Ascending aorta (tissue), 2 donors: ENCODE results near the gene COPS2. TPM values are rescaled to one million over a fixed set of nuclear protein-coding genes. Genes with fewer than 3 reads are reported as not detected.
"Not testable (repeated sequence)": the region's sequence is repeated elsewhere in the genome, so short reads cannot be mapped to it uniquely, and the experiment has no call there.

Experiments used
- DNase-seq, 2 donors: peaks; one replicate each; pipeline ENCODE4 v3.0.0-alpha.2; 2019; ENCODE audit warnings: low spot score in 2 of 2
- H3K27ac ChIP-seq, 2 donors: fragments of 200-600 bp; sonication (generic); one replicate each; pipeline ENCODE4 v1.5.1; 2016 to 2017; ENCODE audit warnings: mild to moderate bottlenecking in 1 of 2
- H3K27me3 ChIP-seq: fragments of 200-600 bp; sonication (generic); one replicate; pipeline ENCODE4 v1.5.1; 2017
- H3K36me3 ChIP-seq, 2 donors: fragments of 200-600 bp; sonication (generic); one replicate each; pipeline ENCODE4 v1.5.1; 2016
- H3K4me1 ChIP-seq, 2 donors: fragments of 200-600 bp; sonication (generic); one replicate each; pipeline ENCODE4 v1.5.1; 2016 to 2017; ENCODE audit warnings: mild to moderate bottlenecking in 1 of 2
- H3K4me3 ChIP-seq, 2 donors: fragments of 200-600 bp; sonication (generic); one replicate each; pipeline ENCODE4 v1.5.1; 2016 to 2017; ENCODE audit warnings: mild to moderate bottlenecking in 1 of 2
- H3K9me3 ChIP-seq, 2 donors: fragments of 200-600 bp; sonication (generic); one replicate each; pipeline ENCODE4 v1.5.1; 2016
- intact Hi-C: fragments of 100-400 bp; cut with DNase I; formaldehyde crosslinking; loops from one replicate; pipeline ENCODE4 v1.15.1; 2023
- total RNA-seq: library from RNA; depleted of rRNA; stranded (reverse); fragments of >200 nt; gene quantifications from one replicate; pipeline ENCODE4 v1.1.0, GENCODE V29; 2016
- TF ChIP-seq, protein P1 (sequence below), 3 experiments: fragments of 200-600 bp in 2 of 3; fragments of 450-650 bp in 1 of 3; sonication (generic) in 2 of 3; IDR thresholded peaks; one replicate each; pipeline ENCODE4 v1.5.1; 2016 to 2019; ENCODE audit warnings: antibody characterized with exemption in 3 of 3, mild to moderate bottlenecking in 1 of 3, moderate library complexity in 1 of 3

Gene COPS2
- total RNA-seq, 1 donor from 2014 or later = 56.0 TPM

DNA sequence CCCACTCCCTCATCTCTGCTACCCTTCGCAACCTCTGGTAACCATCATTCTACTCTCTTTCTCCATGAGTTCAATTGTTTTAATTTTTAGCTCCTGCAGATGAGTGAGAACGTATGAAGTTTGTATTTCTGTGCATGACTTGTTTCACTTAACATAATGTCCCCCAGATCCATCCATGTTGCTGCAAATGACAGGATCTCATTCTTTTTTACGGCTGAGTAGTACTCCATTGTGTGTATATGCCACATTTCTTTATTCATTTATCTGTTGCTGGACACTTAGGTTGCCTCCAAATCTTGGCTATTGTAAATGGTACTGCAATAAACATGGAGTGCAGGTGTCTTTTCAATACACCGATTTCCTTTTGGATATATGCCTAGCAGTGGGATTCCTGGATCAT, 26.7 kb upstream of the COPS2 start:
- no peaks in the 10 kb centered on the region for H3K4me1 ChIP-seq
- no peaks in the 10 kb centered on the region for H3K36me3 ChIP-seq
- TF ChIP-seq, protein P1, sequence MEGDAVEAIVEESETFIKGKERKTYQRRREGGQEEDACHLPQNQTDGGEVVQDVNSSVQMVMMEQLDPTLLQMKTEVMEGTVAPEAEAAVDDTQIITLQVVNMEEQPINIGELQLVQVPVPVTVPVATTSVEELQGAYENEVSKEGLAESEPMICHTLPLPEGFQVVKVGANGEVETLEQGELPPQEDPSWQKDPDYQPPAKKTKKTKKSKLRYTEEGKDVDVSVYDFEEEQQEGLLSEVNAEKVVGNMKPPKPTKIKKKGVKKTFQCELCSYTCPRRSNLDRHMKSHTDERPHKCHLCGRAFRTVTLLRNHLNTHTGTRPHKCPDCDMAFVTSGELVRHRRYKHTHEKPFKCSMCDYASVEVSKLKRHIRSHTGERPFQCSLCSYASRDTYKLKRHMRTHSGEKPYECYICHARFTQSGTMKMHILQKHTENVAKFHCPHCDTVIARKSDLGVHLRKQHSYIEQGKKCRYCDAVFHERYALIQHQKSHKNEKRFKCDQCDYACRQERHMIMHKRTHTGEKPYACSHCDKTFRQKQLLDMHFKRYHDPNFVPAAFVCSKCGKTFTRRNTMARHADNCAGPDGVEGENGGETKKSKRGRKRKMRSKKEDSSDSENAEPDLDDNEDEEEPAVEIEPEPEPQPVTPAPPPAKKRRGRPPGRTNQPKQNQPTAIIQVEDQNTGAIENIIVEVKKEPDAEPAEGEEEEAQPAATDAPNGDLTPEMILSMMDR (IDR thresholded peaks at IDR 0.05) = no peak
- intact Hi-C loops = no loop called here
- no peaks in the 10 kb centered on the region for H3K27me3 ChIP-seq
- DNase-seq = no peak
- H3K4me3 ChIP-seq = no peak overlapping the region
- no peak overlapping the region for H3K27ac ChIP-seq
- no peaks in the 10 kb centered on the region for H3K9me3 ChIP-seq

DNA sequence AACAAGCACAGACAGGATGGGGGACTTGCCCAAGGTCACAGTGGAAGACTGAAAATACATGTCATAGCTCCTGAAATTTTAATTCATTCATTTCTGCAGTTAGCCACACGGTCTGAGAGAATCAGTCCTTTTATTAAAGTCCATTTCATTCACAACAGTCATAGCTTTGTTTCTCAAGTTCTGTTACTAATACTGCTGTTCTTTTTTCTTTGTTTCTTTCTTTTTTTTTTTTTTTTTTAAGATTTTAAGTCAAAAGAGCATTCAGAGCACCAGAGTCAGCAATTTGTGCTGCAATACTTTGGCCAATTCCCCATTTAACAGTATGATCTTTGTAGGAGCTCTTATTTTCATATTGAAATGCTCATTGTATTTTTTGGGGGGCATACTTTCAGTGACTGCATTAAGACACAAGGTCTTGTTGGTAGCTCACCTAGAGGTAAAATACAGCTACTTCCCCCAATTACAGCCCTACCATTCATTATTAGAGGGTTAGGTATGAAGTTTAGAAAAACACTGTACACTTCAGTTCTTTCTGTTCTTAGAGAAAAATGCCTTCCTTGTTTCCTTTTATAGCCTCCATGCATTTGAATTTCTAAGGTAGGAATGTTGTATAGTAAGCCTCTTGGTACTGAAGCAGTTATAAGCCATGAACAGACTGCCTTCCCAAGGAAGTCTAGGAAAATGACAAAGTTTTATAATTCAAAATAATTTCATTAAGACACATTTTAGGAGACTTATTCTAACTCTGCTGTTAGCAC, 24.2 kb upstream of the COPS2 start:
- no peaks in the 10 kb centered on the region for H3K4me1 ChIP-seq
- intact Hi-C loops = no loop called here
- no peaks in the 10 kb centered on the region for H3K36me3 ChIP-seq
- no peaks in the 10 kb centered on the region for H3K27me3 ChIP-seq
- H3K4me3 ChIP-seq = no peak overlapping the region
- no peaks in the 10 kb centered on the region for H3K9me3 ChIP-seq
- DNase-seq = no peak
- TF ChIP-seq, protein P1 (IDR thresholded peaks at IDR 0.05) = no peak
- no peak overlapping the region for H3K27ac ChIP-seq

DNA sequence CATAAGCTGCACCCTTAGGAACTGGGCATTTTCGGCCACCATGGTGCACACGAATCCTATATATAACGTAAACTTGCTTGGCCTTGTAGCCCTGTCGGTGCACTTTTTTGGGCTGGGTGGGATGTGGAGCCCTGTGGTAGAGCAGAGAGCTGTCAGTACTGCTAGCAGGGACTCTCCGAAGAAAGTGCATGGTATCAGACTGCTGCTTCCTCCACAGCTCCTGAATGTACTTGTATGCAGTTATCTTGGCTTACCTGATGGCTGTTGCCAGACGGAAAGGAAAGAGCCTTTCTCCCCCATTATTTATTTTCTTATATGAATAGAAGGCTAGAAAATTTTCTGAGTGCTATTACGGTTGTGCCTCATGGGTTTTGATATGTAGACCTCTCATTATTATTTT, 23.1 kb upstream of the COPS2 start:
- Histone ChIP-seq H3K9me3 (no peaks in the 10 kb centered on the region), H3K27ac (no peak overlapping the region), H3K4me1 (no peaks in the 10 kb centered on the region), H3K4me3 (no peak overlapping the region), H3K36me3 (no peaks in the 10 kb centered on the region), H3K27me3 (no peaks in the 10 kb centered on the region)
- TF ChIP-seq, protein P1 (IDR thresholded peaks at IDR 0.05) = no peak
- DNase-seq = no peak
- intact Hi-C loops = no loop called here

DNA sequence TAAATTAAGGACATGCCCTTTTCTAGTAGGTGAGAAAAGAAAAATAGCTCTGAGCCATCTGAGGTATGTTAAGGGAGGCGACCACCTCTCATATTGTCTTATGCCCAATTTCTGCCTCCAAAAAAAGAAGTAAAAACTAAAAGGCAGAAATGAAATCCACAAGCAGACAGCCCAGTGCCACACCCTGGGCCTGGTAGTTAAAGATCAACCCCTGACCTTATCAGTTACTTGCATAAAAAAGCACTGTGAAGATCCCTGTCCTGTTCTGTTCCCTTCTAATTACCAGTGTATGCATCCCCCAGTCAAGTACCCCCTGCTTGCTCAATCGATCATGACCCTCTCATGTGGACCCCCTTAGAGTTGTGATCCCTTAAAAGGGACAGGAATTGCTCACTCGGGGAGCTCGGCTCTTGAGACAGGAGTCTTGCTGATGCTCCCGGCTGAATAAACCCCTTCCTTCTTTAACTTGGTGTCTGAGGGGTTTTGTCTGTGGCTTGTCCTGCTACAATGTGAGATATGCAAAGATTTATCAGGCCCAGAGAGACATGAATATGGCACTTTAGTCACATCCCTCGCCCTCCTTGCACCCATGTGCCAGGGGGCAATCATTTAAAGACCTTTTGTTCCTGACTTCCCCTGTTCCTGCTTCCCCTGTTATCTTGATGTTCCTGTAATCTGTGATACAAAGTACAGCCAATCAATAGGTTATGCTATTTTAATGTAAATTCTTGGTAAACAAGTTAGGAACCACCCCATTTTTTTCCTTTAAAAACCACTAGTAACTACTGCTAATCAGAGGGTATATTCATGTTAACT, 20.4 kb upstream of the COPS2 start:
- H3K36me3 ChIP-seq, H3K9me3 ChIP-seq, H3K4me3 ChIP-seq, H3K27me3 ChIP-seq, intact Hi-C loops, DNase-seq, H3K27ac ChIP-seq, H3K4me1 ChIP-seq: not testable (repeated sequence)

DNA sequence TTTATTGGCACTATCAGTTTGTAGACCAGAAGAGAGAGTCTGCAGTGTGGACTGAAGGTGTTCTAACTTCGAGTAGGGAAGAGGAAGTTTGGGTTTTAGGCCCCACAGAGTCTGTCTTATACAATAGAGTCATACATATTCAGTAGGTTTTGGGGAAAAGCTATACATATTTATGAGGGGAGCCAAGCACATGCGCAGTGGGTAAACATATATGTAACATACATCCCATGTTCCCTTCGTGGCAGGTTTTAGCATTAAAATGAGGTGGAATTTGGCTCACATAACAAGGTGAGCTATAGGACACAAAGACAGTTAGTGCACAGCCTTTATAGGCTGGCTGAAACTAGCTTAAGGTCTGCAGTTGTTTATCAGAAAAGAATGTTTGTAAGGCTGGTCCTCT, 19.5 kb upstream of the COPS2 start:
- DNase-seq = no peak
- no peaks in the 10 kb centered on the region for H3K27me3 ChIP-seq
- no peak overlapping the region for H3K4me3 ChIP-seq
- no peaks in the 10 kb centered on the region for H3K9me3 ChIP-seq
- H3K36me3 ChIP-seq = no peaks in the 10 kb centered on the region
- intact Hi-C loops = no loop called here
- TF ChIP-seq, protein P1 (IDR thresholded peaks at IDR 0.05) = no peak
- H3K27ac ChIP-seq = no peak overlapping the region
- peaks cover 0 to 7% of the 10 kb centered on the region in 2 donors for H3K4me1 ChIP-seq

DNA sequence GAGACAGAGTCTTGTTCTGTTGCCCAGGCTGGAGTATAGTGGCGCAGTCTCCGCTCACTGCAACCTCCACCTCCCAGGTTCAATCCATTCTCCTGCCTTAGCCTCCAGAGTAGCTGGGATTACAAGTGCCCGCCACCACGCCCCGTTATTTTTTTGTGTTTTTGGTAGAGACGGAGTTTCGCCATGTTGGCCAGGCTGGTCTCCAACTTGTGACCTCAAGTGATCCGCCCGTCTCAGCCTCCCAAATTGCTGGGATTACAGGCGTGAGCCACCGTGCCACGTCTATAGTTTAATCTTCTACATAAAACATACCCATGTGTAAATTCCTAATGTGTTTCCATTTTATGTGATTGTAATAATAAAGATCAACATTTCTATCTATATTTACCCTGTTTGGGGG, 16.4 kb upstream of the COPS2 start:
- DNase-seq = no peak
- H3K27me3 ChIP-seq = no peaks in the 10 kb centered on the region
- H3K4me3 ChIP-seq = no peak overlapping the region
- intact Hi-C loops = no loop called here
- H3K36me3 ChIP-seq = no peaks in the 10 kb centered on the region
- H3K27ac ChIP-seq = no peak overlapping the region
- no peaks in the 10 kb centered on the region for H3K9me3 ChIP-seq
- H3K4me1 ChIP-seq = peaks cover 0 to 7% of the 10 kb centered on the region in 2 donors
- TF ChIP-seq, protein P1 (IDR thresholded peaks at IDR 0.05) = no peak
